Stimulated activated CD4-positive, alpha-beta T cell treated with anti-CD3 and anti-CD28 coated beads, TNF-alpha, amount 100 ng/mL, for 48 hours (primary cell): ENCODE measurements around the gene NPR3.

ENCODE experiments used
- DNase-seq, 3 donors: peaks; one replicate each; pipeline ENCODE4 v3.0.0-alpha.2; 2020; ENCODE audit warnings: low read depth in 3 of 3

NPR3 gene, protein sequence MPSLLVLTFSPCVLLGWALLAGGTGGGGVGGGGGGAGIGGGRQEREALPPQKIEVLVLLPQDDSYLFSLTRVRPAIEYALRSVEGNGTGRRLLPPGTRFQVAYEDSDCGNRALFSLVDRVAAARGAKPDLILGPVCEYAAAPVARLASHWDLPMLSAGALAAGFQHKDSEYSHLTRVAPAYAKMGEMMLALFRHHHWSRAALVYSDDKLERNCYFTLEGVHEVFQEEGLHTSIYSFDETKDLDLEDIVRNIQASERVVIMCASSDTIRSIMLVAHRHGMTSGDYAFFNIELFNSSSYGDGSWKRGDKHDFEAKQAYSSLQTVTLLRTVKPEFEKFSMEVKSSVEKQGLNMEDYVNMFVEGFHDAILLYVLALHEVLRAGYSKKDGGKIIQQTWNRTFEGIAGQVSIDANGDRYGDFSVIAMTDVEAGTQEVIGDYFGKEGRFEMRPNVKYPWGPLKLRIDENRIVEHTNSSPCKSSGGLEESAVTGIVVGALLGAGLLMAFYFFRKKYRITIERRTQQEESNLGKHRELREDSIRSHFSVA

DNA sequence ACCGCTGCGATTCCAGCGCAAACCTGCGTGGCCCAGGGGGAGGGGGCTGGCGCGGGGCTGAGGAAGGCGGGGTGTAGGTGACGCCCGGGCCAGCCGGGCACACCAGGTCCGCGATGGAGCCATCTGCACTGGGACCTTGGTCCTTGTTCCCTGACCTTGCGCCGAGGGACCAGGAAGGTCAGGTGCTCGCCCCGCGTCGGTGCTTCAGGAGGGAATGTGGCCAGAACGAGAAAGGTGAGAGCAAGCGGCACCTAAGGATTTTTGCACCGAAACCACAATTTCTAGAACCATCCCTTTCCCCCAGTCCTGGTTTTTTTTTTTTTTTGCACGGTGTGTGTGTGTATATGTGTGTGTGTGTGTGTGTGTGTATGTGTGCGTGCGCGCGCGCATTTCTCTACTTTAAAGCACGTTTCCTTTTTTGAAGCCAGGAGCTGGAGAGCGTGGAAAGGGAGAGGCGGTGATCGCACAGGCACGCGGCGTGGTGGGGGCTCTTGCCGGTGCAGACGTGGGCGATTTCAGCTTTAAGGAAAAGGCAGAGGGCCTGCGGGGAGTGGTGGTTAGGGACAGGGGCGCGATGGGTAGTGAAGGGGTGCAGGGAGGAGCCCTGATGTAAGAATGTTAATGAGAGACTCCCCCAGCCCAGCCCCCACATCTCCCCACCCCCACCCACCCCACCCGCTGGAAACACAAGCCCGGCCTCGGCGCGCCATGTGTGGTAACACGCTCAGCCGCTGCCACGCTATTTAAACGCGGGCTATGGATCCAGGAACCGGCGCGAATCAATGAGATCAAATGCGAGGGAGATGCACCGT, at the start of gene NPR3:
NPR3 (plus strand) TSS at position 772 of the 812 bp plus-strand sequence. CDS start 456 bp downstream, outside the sequence.
- DNase-seq, result no peak

DNA sequence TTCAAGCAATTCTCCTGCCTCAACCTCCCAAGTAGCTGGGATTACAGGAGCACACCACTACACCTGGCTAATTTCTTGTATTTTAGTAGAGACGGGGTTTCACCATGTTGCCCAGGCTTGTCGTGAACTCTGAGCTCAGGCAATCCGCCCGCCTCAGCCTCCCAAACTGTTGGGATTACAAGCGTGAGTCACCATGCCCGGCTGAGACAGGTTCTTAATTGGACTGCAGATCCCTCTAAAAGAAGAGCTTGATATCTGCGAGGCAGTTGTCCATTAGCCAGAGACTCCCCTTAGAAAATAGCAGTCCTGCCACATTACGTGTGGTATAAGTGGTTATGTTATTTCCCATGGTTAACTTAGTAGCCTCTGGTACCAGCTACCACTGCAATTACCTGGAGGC, 46.6 kb upstream of the NPR3 start:
- DNase-seq, result no peak

DNA sequence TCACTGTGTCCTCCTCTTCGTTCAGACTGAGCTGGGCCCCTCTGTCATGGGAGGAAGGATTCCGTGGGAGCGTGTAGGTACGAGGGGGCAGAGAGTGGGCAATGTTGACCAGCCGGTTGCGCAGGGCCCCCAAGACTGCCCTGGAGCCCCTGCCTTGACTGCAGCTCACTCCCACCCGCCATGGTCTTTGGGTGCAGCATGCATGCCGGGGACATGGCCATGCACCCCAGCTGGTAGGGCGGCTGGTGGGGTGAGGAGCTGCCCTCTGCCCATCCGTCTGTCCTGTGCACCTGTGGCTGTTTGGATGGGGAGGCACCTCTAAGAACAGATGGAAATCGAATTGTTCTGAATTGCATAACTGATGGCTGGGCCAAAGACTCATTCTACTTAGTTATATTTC, 42.6 kb upstream of the NPR3 start:
- DNase-seq, result no peak

DNA sequence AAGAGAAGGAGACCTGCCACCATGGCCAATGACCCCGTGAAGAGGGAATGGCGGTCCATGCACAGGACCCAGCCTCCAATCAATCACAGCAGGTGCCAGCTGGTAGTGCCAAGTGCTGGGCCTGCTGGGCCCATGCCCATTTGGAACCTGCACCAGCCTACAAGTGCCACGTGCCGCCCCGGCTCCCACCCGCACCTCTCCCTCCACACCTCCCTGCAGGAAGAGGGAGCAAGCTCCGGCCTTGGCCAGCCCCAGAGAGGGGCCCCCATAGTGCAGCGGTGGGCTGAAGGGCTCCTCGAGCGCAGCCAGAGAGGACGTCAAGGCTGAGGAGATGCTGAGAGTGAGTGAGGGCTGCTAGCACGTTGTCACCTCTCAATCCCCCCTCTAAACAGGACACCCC, 37.8 kb upstream of the NPR3 start:
- DNase-seq, result no peak

DNA sequence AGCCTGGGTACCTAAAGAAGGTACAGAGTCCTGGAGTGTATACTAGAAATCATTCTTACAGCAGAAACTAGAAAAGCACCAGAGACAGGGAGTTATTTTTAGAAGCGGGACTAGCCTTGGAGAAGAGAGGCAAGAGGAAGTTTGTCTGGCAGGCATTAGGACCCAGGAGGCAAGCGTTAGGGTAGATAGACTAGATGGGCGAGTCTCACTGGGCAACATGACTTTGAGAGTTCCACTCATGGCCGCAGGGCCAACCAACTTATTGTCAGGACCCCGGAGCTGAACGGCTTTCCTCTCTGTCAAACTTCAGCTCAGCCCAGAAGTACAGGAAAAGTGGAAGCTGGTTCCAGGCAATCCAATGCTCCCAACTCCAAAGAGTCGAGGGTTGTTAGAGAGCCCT, 34.1 kb upstream of the NPR3 start:
- no peak for DNase-seq

DNA sequence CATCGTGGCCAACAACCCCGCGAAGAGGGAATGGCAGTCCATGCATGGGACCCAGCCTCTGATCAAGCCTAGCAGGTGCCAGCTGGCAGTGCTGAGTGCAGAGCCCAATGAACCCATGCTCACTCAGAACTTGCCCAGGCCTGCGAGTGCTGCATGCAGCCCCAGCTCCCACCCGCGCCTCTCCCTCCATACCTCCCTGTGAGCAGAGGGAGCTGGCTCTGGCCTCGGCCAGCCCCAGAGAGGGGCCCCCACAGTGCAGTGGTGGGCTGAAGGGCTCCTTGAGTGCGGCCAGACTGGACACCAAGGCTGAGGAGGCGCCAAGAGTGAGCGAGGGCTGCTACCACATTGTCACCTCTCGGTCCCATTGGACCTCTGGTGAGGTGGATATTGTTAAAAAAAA, 32.6 kb upstream of the NPR3 start:
- no peak for DNase-seq

DNA sequence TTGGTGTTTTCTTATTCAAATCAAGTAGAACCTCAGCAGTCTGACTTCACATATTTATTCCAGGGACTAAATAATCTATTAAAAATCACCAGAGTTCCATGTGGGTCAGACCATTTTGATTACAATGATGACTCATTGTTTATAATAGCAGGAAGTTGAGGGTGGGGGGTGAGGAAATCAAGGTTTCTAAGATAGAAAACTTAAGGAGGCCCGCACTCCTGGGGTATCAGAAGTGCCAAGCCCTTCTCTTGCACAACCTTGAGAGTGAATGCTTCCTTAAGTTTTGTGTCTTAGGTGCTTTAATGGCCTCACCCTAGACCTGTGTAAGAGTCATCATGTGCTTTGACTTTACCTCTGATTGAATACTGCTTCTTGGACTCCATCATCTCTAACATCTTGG, 31.9 kb upstream of the NPR3 start:
- no peak for DNase-seq

DNA sequence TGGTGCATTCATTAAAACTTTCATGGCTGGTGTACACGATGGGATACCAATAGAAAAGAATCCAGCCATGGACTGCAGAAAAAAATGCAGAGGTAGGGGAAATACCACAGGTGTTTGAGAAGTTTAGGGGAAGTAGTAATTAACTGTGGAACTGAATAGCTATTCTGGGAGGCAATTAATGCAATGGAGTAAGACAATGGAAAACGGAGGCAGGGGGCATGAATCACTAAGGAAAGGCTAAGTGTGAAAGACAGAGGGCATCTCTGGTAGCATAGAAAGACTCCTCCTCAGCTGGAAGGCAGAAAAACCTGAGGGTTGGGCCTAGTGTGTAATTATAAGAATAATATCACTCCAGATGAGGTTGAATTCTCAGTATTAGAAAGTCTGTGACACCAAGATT, 30.9 kb upstream of the NPR3 start:
- DNase-seq, result no peak

DNA sequence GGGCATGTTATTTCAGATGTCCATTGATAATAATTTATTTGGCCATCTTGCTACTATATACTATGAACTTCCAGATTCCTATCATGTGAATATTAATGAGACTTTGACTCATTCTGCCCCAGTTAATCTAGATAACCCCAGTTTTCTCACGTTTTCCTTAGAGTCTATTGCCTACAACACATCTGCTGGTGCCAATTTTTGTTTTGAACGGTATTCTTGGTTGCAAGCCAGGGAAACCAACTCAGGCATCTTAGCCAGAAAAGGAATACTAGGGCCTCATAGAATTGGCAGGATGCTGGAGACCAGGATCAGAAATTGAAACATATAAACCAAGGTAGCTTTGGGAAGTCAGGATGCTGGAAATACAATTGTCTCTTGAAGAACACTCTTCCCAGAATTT, 28.0 kb upstream of the NPR3 start:
- DNase-seq, result no peak

DNA sequence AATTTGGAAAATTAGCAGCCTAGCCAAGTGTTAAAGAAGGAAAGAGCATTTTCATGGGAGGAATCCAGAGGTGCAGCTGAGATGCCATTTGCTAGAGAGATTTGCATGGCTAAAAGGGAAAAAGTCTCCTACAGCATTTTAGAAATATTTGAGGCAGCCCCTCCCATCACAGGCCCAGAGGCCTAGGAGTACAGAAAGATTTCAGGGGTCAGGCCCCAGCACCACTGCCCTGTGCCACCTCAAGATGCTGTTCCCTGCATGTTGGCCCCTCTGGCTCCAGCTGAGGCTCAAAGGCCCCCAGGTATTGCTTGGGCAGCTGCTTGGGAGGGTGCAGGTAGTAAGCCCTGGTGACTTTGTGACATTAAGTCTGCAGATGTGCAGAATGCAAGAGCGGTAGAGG, 26.9 kb upstream of the NPR3 start:
- DNase-seq, result no peak

DNA sequence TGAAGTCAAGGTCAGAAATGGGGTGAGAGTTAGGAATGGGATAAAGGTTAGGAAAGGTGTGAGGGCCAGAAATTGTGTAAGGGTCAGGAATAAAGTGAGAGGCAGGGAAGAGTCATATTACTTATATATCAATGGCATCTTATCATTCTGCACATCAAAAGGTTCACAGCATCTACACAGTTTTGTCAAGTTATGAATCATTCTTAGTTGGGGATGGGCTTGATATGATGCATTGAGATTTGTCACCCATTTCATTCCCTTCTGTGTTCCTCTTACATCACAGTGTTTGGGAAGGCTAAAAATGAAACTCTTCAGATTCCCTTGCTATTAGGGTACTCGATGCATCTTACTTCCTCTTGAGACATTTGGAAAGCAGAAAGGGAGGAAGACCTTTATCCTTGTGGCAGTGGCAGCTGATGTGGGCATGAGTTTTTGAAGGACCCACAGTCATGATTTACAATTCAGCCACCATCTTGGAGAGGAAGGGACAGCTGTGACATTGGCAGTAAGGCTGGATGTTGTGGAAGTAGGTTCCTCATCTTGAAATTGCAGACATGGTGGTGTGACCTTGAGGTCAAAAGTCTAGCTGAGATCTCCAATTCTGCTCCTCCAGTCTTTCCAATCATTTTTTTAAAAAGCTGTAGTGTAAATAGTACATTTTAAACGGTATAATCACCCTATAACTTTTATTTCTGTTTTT, 24.2 kb upstream of the NPR3 start:
- DNase-seq, result no peak

DNA sequence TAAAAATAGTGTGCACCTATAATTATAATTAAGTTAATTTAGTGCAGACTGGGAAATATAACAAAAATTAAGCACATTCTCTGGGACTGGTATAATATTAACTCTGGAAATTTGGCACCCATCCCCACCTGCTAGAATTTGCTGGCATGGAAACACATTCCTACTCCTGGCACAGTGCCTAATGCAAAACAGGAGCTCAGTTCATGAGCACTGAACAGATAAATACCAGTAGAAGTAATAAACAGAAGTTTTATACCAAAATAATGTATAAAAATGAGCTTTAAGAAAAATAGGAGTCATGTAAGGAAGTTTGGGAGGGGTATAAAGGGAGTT, 23.7 kb upstream of the NPR3 start:
- no peak for DNase-seq

DNA sequence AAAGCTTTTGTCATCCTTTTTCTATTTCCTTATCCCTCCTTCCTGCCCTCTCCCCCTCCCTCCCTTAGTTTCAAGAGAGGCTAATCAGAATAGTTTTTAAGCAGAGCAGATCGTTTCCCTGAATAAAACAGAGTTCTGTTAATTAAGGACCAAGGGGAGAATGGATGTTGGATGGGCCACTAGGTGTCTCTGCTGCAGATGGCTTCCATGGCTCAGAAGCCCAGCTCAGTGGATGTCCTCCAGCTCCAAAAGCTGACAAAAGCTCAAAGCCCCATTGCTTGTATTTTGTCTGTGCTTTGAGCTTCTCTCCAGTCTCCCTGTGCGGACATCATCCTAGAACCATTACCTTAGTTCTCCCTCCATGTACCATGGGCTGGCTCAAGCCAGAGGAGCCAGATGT, 21.0 kb upstream of the NPR3 start:
- no peak for DNase-seq

DNA sequence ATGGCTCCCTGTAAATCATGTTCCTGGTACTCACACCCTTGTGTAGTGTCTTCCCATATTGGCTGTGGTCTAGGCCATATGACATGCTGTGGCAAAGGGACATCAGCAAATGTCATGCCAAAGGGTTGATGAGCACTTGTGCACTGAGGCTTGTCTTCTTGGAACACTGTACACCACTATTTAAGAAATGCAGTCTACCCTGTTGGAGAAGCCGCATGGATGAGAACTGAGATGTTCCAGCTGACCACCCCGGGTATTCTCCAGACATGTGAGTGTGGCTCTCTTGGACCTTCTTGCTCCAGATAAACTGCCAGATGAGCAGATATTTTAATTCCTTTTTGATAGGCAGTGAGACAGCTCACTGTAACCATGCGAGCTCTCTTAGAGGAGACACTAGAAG, 20.5 kb upstream of the NPR3 start:
- no peak for DNase-seq

DNA sequence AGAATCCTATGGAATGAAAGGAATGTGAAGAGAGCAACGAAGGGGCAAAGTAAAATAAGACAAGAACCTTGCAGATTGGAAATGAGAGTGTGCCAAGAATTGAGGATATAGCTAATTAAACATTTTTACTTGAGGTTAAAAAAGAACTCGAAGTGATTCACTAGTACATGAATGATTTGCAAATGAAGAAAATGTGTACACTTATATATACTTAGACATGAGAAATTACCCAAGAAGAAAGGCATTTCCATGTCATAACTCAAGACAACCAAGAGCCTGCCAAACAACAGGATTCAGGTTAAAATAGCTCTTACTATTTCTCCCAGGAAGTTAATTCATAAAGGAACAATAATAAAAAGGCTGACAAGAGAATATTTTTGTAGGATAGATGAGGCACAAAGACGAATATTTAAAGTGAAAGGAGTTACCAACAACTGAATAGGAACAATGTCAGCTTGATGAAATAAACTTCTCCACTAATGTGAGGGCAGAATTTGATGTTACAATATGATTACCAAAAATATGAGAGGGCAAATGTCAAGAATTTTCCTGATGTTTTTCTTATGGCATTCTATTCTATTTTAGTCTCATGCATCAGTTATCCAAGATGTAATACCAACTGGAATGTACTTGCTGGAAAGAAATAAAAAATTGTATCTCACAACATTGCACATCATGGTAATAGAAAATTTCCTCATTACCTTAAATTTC, 18.9 kb upstream of the NPR3 start:
- no peak for DNase-seq

DNA sequence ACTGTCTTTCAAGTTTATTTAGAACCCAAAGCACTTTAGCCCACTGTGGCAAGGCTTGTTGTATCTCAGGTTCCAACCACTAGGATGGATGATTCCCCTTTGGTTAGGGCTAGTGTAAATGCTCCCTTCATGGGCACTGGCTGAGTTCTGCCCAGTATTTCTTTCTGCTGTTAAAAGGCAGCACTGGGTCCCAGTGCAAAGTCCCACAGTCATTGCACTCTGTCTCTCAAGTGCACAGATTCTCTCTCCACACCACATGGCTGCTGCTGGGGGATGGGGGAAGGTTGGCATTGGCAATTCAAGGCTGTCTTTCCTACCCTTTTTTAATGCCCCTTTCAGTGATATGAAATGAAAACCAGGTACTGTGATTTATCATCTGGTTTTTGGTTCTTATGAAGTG, 7.2 kb upstream of the NPR3 start:
- no peak for DNase-seq

DNA sequence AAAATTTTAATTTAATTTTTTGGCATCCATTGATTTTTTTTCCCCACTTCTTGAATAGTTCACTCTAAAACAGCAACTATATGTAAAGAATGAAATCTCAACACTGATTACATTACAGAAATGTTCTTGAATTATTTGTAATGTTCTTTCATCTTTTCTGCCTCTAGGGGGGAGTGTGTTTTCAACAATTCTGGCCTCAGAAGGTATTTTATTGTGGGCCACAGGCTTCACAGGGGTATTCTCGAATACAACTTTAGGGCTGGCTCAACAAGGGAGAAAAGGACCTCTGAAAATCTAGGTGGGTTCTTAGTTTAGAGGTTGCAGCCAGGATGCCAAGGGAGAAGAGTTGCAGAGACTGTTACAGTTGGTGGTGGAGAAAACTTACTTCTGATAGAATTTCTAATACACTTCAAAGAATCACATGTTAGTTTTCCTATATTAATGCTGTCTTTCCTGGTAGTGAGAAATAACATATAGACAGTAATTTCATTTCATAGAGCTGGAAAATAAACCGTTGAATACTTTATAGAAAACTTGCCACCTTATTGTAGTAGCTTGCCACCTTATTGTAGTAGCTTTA, 3.6 kb upstream of the NPR3 start:
- no peak for DNase-seq

DNA sequence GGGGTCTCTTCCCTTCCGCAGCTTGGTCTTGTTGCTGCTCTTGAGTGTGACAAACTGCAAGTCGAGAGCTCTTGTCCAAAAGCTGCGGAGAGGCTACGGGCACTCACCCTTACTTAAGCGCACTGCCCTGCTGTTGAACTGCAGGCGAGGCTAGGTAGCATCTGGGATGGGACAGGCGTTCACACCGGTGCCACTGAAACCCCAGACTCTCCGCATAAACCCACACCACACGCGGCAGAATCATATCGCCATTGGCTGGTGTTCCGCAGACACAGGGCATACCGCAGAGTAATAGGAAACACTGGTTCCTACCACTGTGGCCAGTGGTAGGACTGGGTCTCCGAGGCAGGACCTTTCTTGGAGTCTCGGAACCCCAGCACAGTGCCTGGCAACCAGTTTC, 2.2 kb upstream of the NPR3 start:
- no peak for DNase-seq

DNA sequence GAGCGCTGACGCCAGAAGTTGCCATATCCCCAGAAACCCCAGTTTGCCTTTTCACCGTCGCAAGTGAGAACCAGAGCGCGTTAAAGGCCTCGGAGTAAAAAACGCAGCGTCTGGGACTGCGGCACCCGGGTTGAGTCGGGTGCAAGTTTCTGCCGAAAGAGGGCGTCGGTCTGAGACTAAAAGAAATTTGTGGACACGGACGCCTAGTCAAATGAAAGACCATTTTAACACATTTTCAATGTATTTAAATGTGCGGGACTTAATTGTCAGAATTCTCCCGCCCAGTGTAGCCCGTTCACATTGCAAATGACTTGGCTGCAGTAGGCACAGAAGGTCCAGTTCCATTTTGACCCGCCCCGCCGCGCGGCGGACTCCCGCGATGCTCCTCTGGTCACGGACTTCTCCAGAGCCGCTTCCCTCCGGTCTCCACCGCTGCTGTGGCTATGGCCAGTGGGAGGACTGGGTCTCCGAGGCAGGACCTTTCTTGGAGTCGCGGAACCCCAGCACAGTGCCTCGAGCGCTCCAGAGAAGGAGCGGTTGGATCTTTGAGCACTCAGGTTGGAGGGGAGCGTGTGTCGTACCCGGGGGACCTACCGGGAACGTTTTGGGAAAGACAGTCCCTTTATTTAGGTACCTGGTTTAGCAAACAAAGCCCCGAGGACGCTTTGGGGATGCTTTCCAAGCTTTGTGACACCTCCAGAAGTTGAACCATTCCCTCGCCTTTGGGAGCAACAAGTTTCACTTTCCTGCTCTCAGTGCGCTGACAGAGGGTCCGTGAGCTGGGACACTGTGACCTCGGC, 1.2 kb upstream of the NPR3 start:
- peak; percentile 32 to 56 (median 40) for DNase-seq

DNA sequence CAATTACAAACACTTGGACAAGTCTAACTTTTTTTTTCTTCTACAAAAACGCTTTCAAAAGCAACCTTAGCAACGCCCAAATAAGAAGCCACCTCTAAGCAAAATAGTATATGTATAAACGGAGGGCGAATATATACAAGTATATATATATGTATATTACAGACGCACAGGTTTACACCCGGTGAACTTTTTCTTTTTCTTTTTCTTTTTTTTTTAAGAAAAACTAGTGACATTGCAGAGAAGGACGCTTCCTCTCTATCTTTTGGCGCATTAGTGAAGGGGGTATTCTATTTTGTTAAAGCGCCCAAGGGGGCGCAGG, 200 bp downstream of the NPR3 start:
- DNase-seq, result no peak
